HEK293T (cell line): Measurements from ENCODE around the gene ESYT1.

Experiments used
- CTCF ChIA-PET: fragments of 350-600 bp; formaldehyde crosslinking; extraction: SDS; loops from one replicate; lab custom pipeline; 2021; ENCODE audit warnings: antibody characterized with exemption, inconsistent platforms; lab: Yijun Ruan, JAX
- POLR2A ChIA-PET: fragments of 350-600 bp; formaldehyde crosslinking; extraction: SDS; loops from one replicate; lab custom pipeline; 2020; ENCODE audit warnings: antibody characterized with exemption, inconsistent platforms; lab: Yijun Ruan, JAX
- DNase-seq: peaks from one replicate; pipeline ENCODE4 v3.0.0; 2012; ENCODE audit warnings: mixed read lengths; ENCODE audit errors: extremely low spot score
- ARNT ChIP-seq: fragments of 450-650 bp; IDR thresholded peaks from 2 replicates; pipeline ENCODE4 v1.6.1; 2017; ENCODE audit warnings: mild to moderate bottlenecking
- BHLHE40 ChIP-seq: fragments of 450-650 bp; IDR thresholded peaks from 2 replicates; pipeline ENCODE4 v1.6.1; 2016; ENCODE audit warnings: mild to moderate bottlenecking, moderate library complexity, borderline replicate concordance
- CTBP1 ChIP-seq: fragments of 450-650 bp; IDR thresholded peaks from 2 replicates; pipeline ENCODE4 v1.6.1; 2016; ENCODE audit warnings: borderline replicate concordance
- ELF4 ChIP-seq: fragments of 450-650 bp; IDR thresholded peaks from 2 replicates; pipeline ENCODE4 v1.6.1; 2017; ENCODE audit warnings: antibody characterized with exemption
- FOXA1 ChIP-seq: fragments of 450-650 bp; IDR thresholded peaks from 2 replicates; pipeline ENCODE4 v1.6.1; 2016; ENCODE audit warnings: mild to moderate bottlenecking
- FOXK2 ChIP-seq: fragments of 450-650 bp; IDR thresholded peaks from 2 replicates; pipeline ENCODE4 v1.6.1; 2016; ENCODE audit warnings: mild to moderate bottlenecking
- FOXM1 ChIP-seq: fragments of 450-650 bp; IDR thresholded peaks from 2 replicates; pipeline ENCODE4 v1.6.1; 2017; ENCODE audit warnings: mild to moderate bottlenecking, borderline replicate concordance
- HDGF ChIP-seq: fragments of 450-650 bp; IDR thresholded peaks from 2 replicates; pipeline ENCODE4 v1.6.1; 2017; ENCODE audit warnings: antibody characterized with exemption, borderline replicate concordance
- L3MBTL2 ChIP-seq: fragments of 450-650 bp; conservative IDR thresholded peaks from 2 replicates; pipeline ENCODE4 v1.6.1; 2016; ENCODE audit warnings: mild to moderate bottlenecking
- LEF1 ChIP-seq: fragments of 450-650 bp; IDR thresholded peaks from 2 replicates; pipeline ENCODE4 v1.6.1; 2017; ENCODE audit warnings: mild to moderate bottlenecking, borderline replicate concordance
- NFRKB ChIP-seq: fragments of 450-650 bp; IDR thresholded peaks from 2 replicates; pipeline ENCODE4 v1.6.1; 2016; ENCODE audit warnings: mild to moderate bottlenecking, moderate library complexity
- SP1 ChIP-seq: fragments of 450-650 bp; IDR thresholded peaks from 2 replicates; pipeline ENCODE4 v1.6.1; 2017
- SUZ12 ChIP-seq: fragments of 450-650 bp; IDR thresholded peaks from 2 replicates; pipeline ENCODE4 v1.6.1; 2016; ENCODE audit warnings: mild to moderate bottlenecking
- TARDBP ChIP-seq: fragments of 450-650 bp; IDR thresholded peaks from 2 replicates; pipeline ENCODE4 v1.6.1; 2016
- ZNF384 ChIP-seq: fragments of 450-650 bp; IDR thresholded peaks from 2 replicates; pipeline ENCODE4 v1.6.1; 2016
- TF ChIP-seq, protein P1 (sequence below): fragments of 450-650 bp; IDR thresholded peaks from 2 replicates; pipeline ENCODE4 v1.6.1; 2016

Gene ESYT1

GRCh38 chr12:56105609-56105902 is 22.5 kb upstream of the ESYT1 start:
- CTCF ChIA-PET: no interaction called here
- no peak for DNase-seq
- POLR2A ChIA-PET: interaction anchor here (0.7 to 6.1 kb wide), 8 partner anchors 12 to 367 kb away, joined by 3 to 122 read pairs (median 14); partner anchors contain the start of genes ERBB3, ESYT1, RPL41 and SMARCC2
- no peak for TF ChIP-seq FOXA1
- no peak for TF ChIP-seq CTBP1
- TF ChIP-seq FOXM1: no peak
- TF ChIP-seq SUZ12: no peak
- no peak for TF ChIP-seq ELF4
- no peak for TF ChIP-seq L3MBTL2
- no peak for TF ChIP-seq BHLHE40
- no peak for TF ChIP-seq LEF1
- no peak for TF ChIP-seq HDGF
- TF ChIP-seq FOXK2: no peak
- no peak for TF ChIP-seq TARDBP
- TF ChIP-seq, protein P1, sequence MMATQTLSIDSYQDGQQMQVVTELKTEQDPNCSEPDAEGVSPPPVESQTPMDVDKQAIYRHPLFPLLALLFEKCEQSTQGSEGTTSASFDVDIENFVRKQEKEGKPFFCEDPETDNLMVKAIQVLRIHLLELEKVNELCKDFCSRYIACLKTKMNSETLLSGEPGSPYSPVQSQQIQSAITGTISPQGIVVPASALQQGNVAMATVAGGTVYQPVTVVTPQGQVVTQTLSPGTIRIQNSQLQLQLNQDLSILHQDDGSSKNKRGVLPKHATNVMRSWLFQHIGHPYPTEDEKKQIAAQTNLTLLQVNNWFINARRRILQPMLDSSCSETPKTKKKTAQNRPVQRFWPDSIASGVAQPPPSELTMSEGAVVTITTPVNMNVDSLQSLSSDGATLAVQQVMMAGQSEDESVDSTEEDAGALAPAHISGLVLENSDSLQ: no peak; the same call in 1 of the 2 replicates
- TF ChIP-seq NFRKB: no peak
- no peak for TF ChIP-seq SP1
- no peak for TF ChIP-seq ZNF384
- no peak for TF ChIP-seq ARNT

DNA sequence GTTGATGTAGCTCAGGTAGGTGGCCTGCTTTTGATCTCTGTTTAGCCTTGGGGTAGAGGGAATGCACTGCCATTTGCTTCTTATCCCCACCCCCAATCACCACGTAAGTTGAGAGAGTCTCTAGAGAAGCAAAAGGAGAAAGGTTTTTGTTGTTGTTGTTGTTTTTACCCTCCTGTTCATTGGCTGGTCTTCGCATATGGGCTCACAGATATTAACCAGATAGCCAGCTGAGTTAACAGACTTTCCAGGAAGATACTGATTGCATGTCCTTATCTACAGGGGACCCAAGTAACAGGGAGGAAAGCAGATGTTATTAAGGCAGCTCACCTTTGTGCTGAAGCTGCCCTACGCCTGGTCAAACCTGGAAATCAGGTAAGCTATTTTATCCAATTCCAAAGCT is 20.8 kb upstream of the ESYT1 start:
- TF ChIP-seq SUZ12 (no peak), ARNT (no peak), SP1 (no peak), NFRKB (no peak), ELF4 (no peak), CTBP1 (no peak), L3MBTL2 (no peak), LEF1 (no peak)
- CTCF ChIA-PET: interaction anchor here (0.7 kb wide), 1 partner anchor 12 kb away, joined by 3 read pairs; no protein-coding TSS in a partner anchor
- DNase-seq: no peak
- POLR2A ChIA-PET: interaction anchor here (1.2 to 1.4 kb wide), 4 partner anchors 10 to 28 kb away, joined by 4 to 7 read pairs (median 5); partner anchors contain the start of genes ERBB3, ESYT1, RPL41 and ZC3H10

GRCh38 chr12:56110571-56110970 is 17.5 kb upstream of the ESYT1 start:
- DNase-seq: no peak
- ChIA-PET CTCF (no interaction called here), POLR2A (no interaction called here)

GRCh38 chr12:56114084-56114483 is 14.0 kb upstream of the ESYT1 start:
- TF ChIP-seq ARNT (no peak), LEF1 (no peak), FOXA1 (no peak), TARDBP (no peak), FOXK2 (no peak), FOXM1 (no peak), BHLHE40 (no peak), SP1 (no peak), NFRKB (no peak), ZNF384 (no peak), CTBP1 (no peak), L3MBTL2 (no peak), HDGF (no peak), SUZ12 (no peak), ELF4 (no peak)
- TF ChIP-seq, protein P1: no peak
- POLR2A ChIA-PET: interaction anchor here (2.5 kb wide), 1 partner anchor 10 kb away, joined by 15 read pairs; the partner anchor contains the start of gene PA2G4
- CTCF ChIA-PET: no interaction called here
- DNase-seq: no peak

More at GRCh38 chr12:56110571-56110970, 17.5 kb upstream of the ESYT1 start:
- TF ChIP-seq L3MBTL2: no peak
- no peak for TF ChIP-seq SUZ12
- TF ChIP-seq NFRKB: no peak
- no peak for TF ChIP-seq ZNF384
- TF ChIP-seq FOXK2: no peak
- TF ChIP-seq ARNT: no peak
- no peak for TF ChIP-seq ELF4
- TF ChIP-seq, protein P1: no peak
- TF ChIP-seq BHLHE40: no peak
- TF ChIP-seq SP1: no peak
- no peak for TF ChIP-seq FOXM1
- TF ChIP-seq HDGF: no peak
- TF ChIP-seq LEF1: no peak
- no peak for TF ChIP-seq TARDBP
- no peak for TF ChIP-seq FOXA1
- no peak for TF ChIP-seq CTBP1

- TF ChIP-seq ZNF384 (no peak), HDGF (no peak), LEF1 (no peak), BHLHE40 (no peak), FOXA1 (no peak), FOXM1 (no peak), NFRKB (no peak), ARNT (no peak), L3MBTL2 (no peak), ELF4 (no peak), SUZ12 (no peak), FOXK2 (no peak), CTBP1 (no peak), SP1 (no peak), TARDBP (no peak)
- TF ChIP-seq, protein P1: no peak
- DNase-seq: no peak
- POLR2A ChIA-PET: interaction anchor here (0.6 to 5.9 kb wide), 7 partner anchors 11 to 1340 kb away, joined by 3 to 122 read pairs (median 5); partner anchors contain the start of genes ESYT1, INHBE, PA2G4 and RNF41
- CTCF ChIA-PET: no interaction called here
Observed at GRCh38 chr12:56115329-56115728, 12.7 kb upstream of the ESYT1 start.
